IMR-90 (cell line): ENCODE data around the gene ZNF423. TPM values are rescaled to one million over a fixed set of nuclear protein-coding genes. Genes with fewer than 3 reads are reported as not detected.

Experiments
- ATAC-seq: fragments of 200-7000 bp; cut with Tn5 transposase; 2 replicates; pipeline ENCODE4 v1.9.1; 2020; ENCODE audit warnings: low read depth, mild to moderate bottlenecking, moderate library complexity
- BruUV-seq: library from RNA; stranded (reverse); fragments of 400-500 nt; replicated peaks from 2 replicates; lab custom pipeline; 2021; lab: Mats Ljungman, UMichigan
- CTCF ChIA-PET: fragments of 300-600 bp; formaldehyde crosslinking; extraction: SDS; loops from one replicate; lab custom pipeline; 2021; ENCODE audit warnings: antibody characterized with exemption; lab: Yijun Ruan, JAX
- POLR2A ChIA-PET: fragments of 300-600 bp; sonication (Branson Sonifier 250); formaldehyde crosslinking; loops from one replicate; lab custom pipeline; 2022; ENCODE audit warnings: antibody characterized with exemption; ENCODE audit not compliant: unreplicated experiment; lab: Charles Lee
- DNase-seq: peaks from one replicate; pipeline ENCODE4 v3.0.0; 2013
- H2AFZ ChIP-seq: replicated peaks from 2 replicates; pipeline ENCODE3; 2013; ENCODE audit warnings: low read length, mild to moderate bottlenecking; ENCODE audit not compliant: poor library complexity
- H2AK5ac ChIP-seq: 2 replicates; pipeline ENCODE4 v1.6.1; 2013; ENCODE audit warnings: low read depth, low read length, inconsistent platforms
- H2AK9ac ChIP-seq: replicated peaks from 2 replicates; pipeline ENCODE3; 2013; ENCODE audit warnings: mild to moderate bottlenecking, low read depth, low read length, moderate library complexity; ENCODE audit not compliant: poor library complexity
- H2BK120ac ChIP-seq: 2 replicates; pipeline ENCODE4 v1.6.1; 2013; ENCODE audit warnings: low read depth, low read length, inconsistent platforms
- H2BK15ac ChIP-seq: 3 replicates; pipeline ENCODE4 v1.6.1; 2013; ENCODE audit warnings: low read depth, low read length, inconsistent platforms
- H2BK20ac ChIP-seq: 2 replicates; pipeline ENCODE4 v1.6.1; 2013; ENCODE audit warnings: low read depth, mild to moderate bottlenecking, inconsistent platforms, low read length, moderate library complexity
- H2BK5ac ChIP-seq: 2 replicates; pipeline ENCODE4 v1.6.1; 2013; ENCODE audit warnings: mild to moderate bottlenecking, low read depth, low read length, inconsistent platforms; ENCODE audit not compliant: poor library complexity, severe bottlenecking
- H3K14ac ChIP-seq: replicated peaks from 2 replicates; pipeline ENCODE4 v1.6.1; 2013; ENCODE audit warnings: low read depth, low read length, inconsistent platforms
- H3K18ac ChIP-seq: 2 replicates; pipeline ENCODE4 v1.6.1; 2013; ENCODE audit warnings: low read depth, low read length, control low read depth
- H3K23ac ChIP-seq: 2 replicates; pipeline ENCODE4 v1.6.1; 2013; ENCODE audit warnings: low read depth, low read length, inconsistent platforms
- H3K27ac ChIP-seq: 2 replicates; pipeline ENCODE4 v1.5.1; 2013; ENCODE audit warnings: mild to moderate bottlenecking, control low read depth, low read length; ENCODE audit not compliant: insufficient read depth
- H3K27me3 ChIP-seq: 2 replicates; pipeline ENCODE4 v1.6.1; 2013; ENCODE audit warnings: low read length; ENCODE audit not compliant: control insufficient read depth, insufficient read depth
- H3K36me3 ChIP-seq: 2 replicates; pipeline ENCODE4 v1.6.1; 2013; ENCODE audit warnings: low read length, mixed read lengths; ENCODE audit not compliant: control insufficient read depth, insufficient read depth
- H3K4ac ChIP-seq: 2 replicates; pipeline ENCODE4 v1.6.1; 2013; ENCODE audit warnings: low read depth, low read length, inconsistent platforms
- H3K4me1 ChIP-seq: 2 replicates; pipeline ENCODE4 v1.6.1; 2013; ENCODE audit warnings: low read length, mixed read lengths; ENCODE audit not compliant: control insufficient read depth, insufficient read depth
- H3K4me2 ChIP-seq: 2 replicates; pipeline ENCODE4 v1.6.1; 2013; ENCODE audit warnings: low read depth, mild to moderate bottlenecking, control low read depth, low read length, moderate library complexity
- H3K4me3 ChIP-seq: 2 replicates; pipeline ENCODE4 v1.5.1; 2013; ENCODE audit warnings: low read depth, mild to moderate bottlenecking, control low read depth, low read length, moderate library complexity; ENCODE audit not compliant: insufficient read depth
- H3K56ac ChIP-seq: 2 replicates; pipeline ENCODE4 v1.6.1; 2013; ENCODE audit warnings: low read length, inconsistent platforms; ENCODE audit not compliant: insufficient read depth; ENCODE audit errors: extremely low read depth
- H3K79me1 ChIP-seq, 2 experiments: 2 replicates each; pipeline ENCODE4 v1.6.1; 2013; ENCODE audit warnings: low read length in 2 of 2, inconsistent platforms in 1 of 2, low read depth in 1 of 2
- H3K9ac ChIP-seq: 2 replicates; pipeline ENCODE4 v1.6.1; 2013; ENCODE audit warnings: low read depth, low read length, control low read depth
- H3K9me1 ChIP-seq: 2 replicates; pipeline ENCODE4 v1.6.1; 2013; ENCODE audit warnings: low read length, inconsistent platforms; ENCODE audit not compliant: insufficient read depth
- H3K9me3 ChIP-seq: 2 replicates; pipeline ENCODE4 v1.6.1; 2013; ENCODE audit warnings: low read length; ENCODE audit not compliant: control insufficient read depth, insufficient read depth
- H4K20me1 ChIP-seq: 2 replicates; pipeline ENCODE4 v1.6.1; 2013; ENCODE audit warnings: low read length, inconsistent platforms; ENCODE audit not compliant: insufficient read depth
- H4K5ac ChIP-seq: 2 replicates; pipeline ENCODE4 v1.6.1; 2013; ENCODE audit warnings: mild to moderate bottlenecking, low read depth, low read length, control low read depth
- H4K8ac ChIP-seq, 2 experiments: 2 replicates each; pipeline ENCODE4 v1.6.1; 2013; ENCODE audit warnings: low read depth in 2 of 2, low read length in 2 of 2, control low read depth in 1 of 2, inconsistent platforms in 1 of 2
- H4K91ac ChIP-seq: 2 replicates; pipeline ENCODE4 v1.6.1; 2013; ENCODE audit warnings: low read depth, low read length, inconsistent platforms; ENCODE audit not compliant: insufficient read depth
- BHLHE40 ChIP-seq: fragments of 150-350 bp; IDR thresholded peaks from 2 replicates; pipeline ENCODE4 v1.6.1; 2016; ENCODE audit warnings: mild to moderate bottlenecking, low read depth, low read length
- CEBPB ChIP-seq: IDR thresholded peaks from 2 replicates; pipeline ENCODE4 v1.6.1; 2012; ENCODE audit warnings: low read depth, low read length, improper control_type of control experiment
- CTCF ChIP-seq: conservative IDR thresholded peaks from 2 replicates; pipeline ENCODE4 v1.5.1; 2012; ENCODE audit warnings: mild to moderate bottlenecking, low read depth, low read length, improper control_type of control experiment
- ELK1 ChIP-seq: fragments of 150-350 bp; IDR thresholded peaks from 2 replicates; pipeline ENCODE4 v1.6.1; 2016; ENCODE audit warnings: low read depth, mild to moderate bottlenecking, low read length, moderate library complexity, borderline replicate concordance
- FOS ChIP-seq: fragments of 150-350 bp; IDR thresholded peaks from 2 replicates; pipeline ENCODE4 v1.6.1; 2016; ENCODE audit warnings: low read depth, low read length
- MAFK ChIP-seq: IDR thresholded peaks from 2 replicates; pipeline ENCODE4 v1.6.1; 2012; ENCODE audit warnings: low read depth, low read length, improper control_type of control experiment
- MAZ ChIP-seq: IDR thresholded peaks from 2 replicates; pipeline ENCODE4 v1.6.1; 2012; ENCODE audit warnings: low read depth, mild to moderate bottlenecking, low read length, improper control_type of control experiment, moderate library complexity, borderline replicate concordance
- MXI1 ChIP-seq: IDR thresholded peaks from 2 replicates; pipeline ENCODE4 v1.6.1; 2012; ENCODE audit warnings: low read depth, mild to moderate bottlenecking, low read length, moderate library complexity, borderline replicate concordance
- NFE2L2 ChIP-seq: fragments of 150-350 bp; IDR thresholded peaks from 2 replicates; pipeline ENCODE4 v1.6.1; 2016; ENCODE audit warnings: low read depth, mild to moderate bottlenecking, low read length
- POLR2A ChIP-seq: IDR thresholded peaks from 2 replicates; pipeline ENCODE4 v1.6.1; 2012; ENCODE audit warnings: mild to moderate bottlenecking, low read depth, low read length
- RAD21 ChIP-seq: IDR thresholded peaks from 2 replicates; pipeline ENCODE4 v1.6.1; 2012; ENCODE audit warnings: low read length, improper control_type of control experiment
- RCOR1 ChIP-seq: IDR thresholded peaks from 2 replicates; pipeline ENCODE4 v1.6.1; 2012; ENCODE audit warnings: mild to moderate bottlenecking, low read length, improper control_type of control experiment; ENCODE audit not compliant: insufficient replicate concordance
- RFX5 ChIP-seq: IDR thresholded peaks from 2 replicates; pipeline ENCODE4 v1.8.0; 2012; ENCODE audit warnings: low read depth, mild to moderate bottlenecking, low read length, moderate library complexity
- SMC3 ChIP-seq: fragments of 150-350 bp; IDR thresholded peaks from 2 replicates; pipeline ENCODE4 v1.6.1; 2016; ENCODE audit warnings: low read depth, mild to moderate bottlenecking, antibody characterized with exemption, low read length, moderate library complexity
- USF2 ChIP-seq: fragments of 150-350 bp; IDR thresholded peaks from 2 replicates; pipeline ENCODE4 v1.6.1; 2017; ENCODE audit warnings: mild to moderate bottlenecking, antibody characterized with exemption, low read length, low read depth
- WGBS, 2 experiments: methylation state at CpG; one replicate each; pipeline versions ENCODE4 v1.1.5 to v1.1.7; 2013; ENCODE audit warnings: missing lambda C conversion rate in 2 of 2; ENCODE audit not compliant: insufficient read length in 1 of 2; ENCODE audit errors: extremely low coverage in 2 of 2; 5-methylcytosine and 5-hydroxymethylcytosine counted together
- dilution Hi-C: fragments of 300-500 bp; cut with HindIII; formaldehyde crosslinking; loops from one replicate; pipeline ENCODE4 v1.14.3; 2018; ENCODE audit warnings: low sequenced_read_pairs; ENCODE audit not compliant: unreplicated experiment
- in situ Hi-C: fragments of 300-500 bp; cut with MboI; formaldehyde crosslinking; loops from 3 replicates; pipeline ENCODE4 v1.14.3; 2019; ENCODE audit warnings: low sequenced_read_pairs, inconsistent platforms, mixed read lengths
- intact Hi-C: fragments of 100-400 bp; cut with micrococcal nuclease; formaldehyde crosslinking; loops from 2 replicates; pipeline ENCODE4 v1.10.0; 2022
- polyA plus RNA-seq, 3 experiments: library from polyadenylated mRNA; depleted of rRNA; stranded (reverse); fragments of >200 nt; gene quantifications; 2 replicates each; pipeline ENCODE4 v1.2.3, GENCODE V29; 2012; ENCODE audit warnings: low replicate concordance in 1 of 3
- total RNA-seq: library from RNA; depleted of rRNA; stranded (reverse); fragments of >200 nt; gene quantifications from 2 replicates; pipeline ENCODE4 v1.2.3, GENCODE V29; 2012

Gene ZNF423
- total and polyA plus RNA-seq, 2 of the 4 experiments (the other 2 are of a cell fraction), result under 0.01 to 0.10 TPM

- TF ChIP-seq RAD21 (no peak), MAFK (no peak), BHLHE40 (no peak), RFX5 (no peak), MXI1 (no peak)
These were observed 112.3 kb downstream of the ZNF423 start (continued) for GRCh38 chr16:49743658-49744057.

GRCh38 chr16:49743203-49743464, 112.8 kb downstream of the ZNF423 start:
- no peak overlapping the region for H2BK5ac ChIP-seq
- H3K23ac ChIP-seq, result no peak overlapping the region
- H2AK9ac ChIP-seq, result no peak overlapping the region
- H4K8ac ChIP-seq, result no peak overlapping the region
- dilution Hi-C loops, result no loop called here
- H4K91ac ChIP-seq, result no peak overlapping the region
- H2AFZ ChIP-seq, result no peak overlapping the region
- H2AK5ac ChIP-seq, result no peak overlapping the region
- no peak overlapping the region for H2BK15ac ChIP-seq
- H2BK20ac ChIP-seq, result no peak overlapping the region
- no peak overlapping the region for H3K27ac ChIP-seq
- no peak overlapping the region for H3K9ac ChIP-seq
- H4K20me1 ChIP-seq, result no peaks in the 10 kb centered on the region
- ChIA-PET POLR2A (no interaction called here), CTCF (no interaction called here)
- H3K9me1 ChIP-seq, result no peaks in the 10 kb centered on the region
- H3K56ac ChIP-seq, result no peak overlapping the region
- no peak overlapping the region for H2BK120ac ChIP-seq
- H3K79me1 ChIP-seq, result no peaks in the 10 kb centered on the region
- H3K4me1 ChIP-seq, result no peaks in the 10 kb centered on the region
- no peak overlapping the region for H4K5ac ChIP-seq
- DNase-seq (no peak), ATAC-seq (no peak)
- H3K14ac ChIP-seq, result no peak overlapping the region
- H3K9me3 ChIP-seq, result no peaks in the 10 kb centered on the region
- no peaks in the 10 kb centered on the region for H3K36me3 ChIP-seq
- intact Hi-C loops, result no loop called here
- H3K4me2 ChIP-seq, result no peak overlapping the region
- no TSS peak for BruUV-seq
- no peak overlapping the region for H3K18ac ChIP-seq
- no CpG with 5 or more reads among the region's 4 CpGs for WGBS, 2 experiments
- no peak overlapping the region for H3K4ac ChIP-seq
- H3K27me3 ChIP-seq, result peaks cover 6% of the 10 kb centered on the region; the same call in 1 of the 2 replicates
- in situ Hi-C loops, result no loop called here
- no peak overlapping the region for H3K4me3 ChIP-seq
- TF ChIP-seq MAFK (no peak), USF2 (no peak), NFE2L2 (no peak), RAD21 (no peak), POLR2A (no peak), BHLHE40 (no peak), CTCF (no peak), RCOR1 (no peak), ELK1 (no peak), MAZ (no peak), FOS (no peak), SMC3 (no peak), CEBPB (no peak), RFX5 (no peak), MXI1 (no peak)
